ENCODE results near the gene PRR18. TPM values are rescaled to one million over a fixed set of nuclear protein-coding genes. Genes with fewer than 3 reads are reported as not detected.
A peak's percentile ranks its signal among the peaks of the same experiment; 100 is the strongest.

The PRR18 gene
- total RNA-seq, 1 donor from 2014 or later = 0.60 TPM

GRCh38 chr6:166338854-166339253 is 30.7 kb upstream of the PRR18 start:
- H3K9me3 Mint-ChIP-seq (ENCODE audit: low read depth) = no peaks in the 10 kb centered on the region
- peaks cover 5% of the 10 kb centered on the region for H3K36me3 Mint-ChIP-seq (ENCODE audit: insufficient read depth)
- no peak overlapping the region for H3K4me3 Mint-ChIP-seq (ENCODE audit: low read depth)
- DNase-seq (ENCODE audit: low spot score, unreplicated experiment) = no peak
- no peaks in the 10 kb centered on the region for H3K27me3 Mint-ChIP-seq
- no peak for TF ChIP-seq CTCF (IDR thresholded peaks at IDR 0.05; ENCODE audit: unreplicated experiment)
- H3K27ac Mint-ChIP-seq = no peak overlapping the region
- H3K4me1 Mint-ChIP-seq (ENCODE audit: low read depth) = peaks cover 7% of the 10 kb centered on the region

- Mint-ChIP-seq H3K4me1 (ENCODE audit: low read depth) (peaks cover 3% of the 10 kb centered on the region), H3K4me3 (ENCODE audit: low read depth) (no peak overlapping the region), H3K9me3 (ENCODE audit: low read depth) (no peaks in the 10 kb centered on the region), H3K36me3 (ENCODE audit: insufficient read depth) (peaks cover 5% of the 10 kb centered on the region), H3K27ac (no peak overlapping the region), H3K27me3 (no peaks in the 10 kb centered on the region)
- no peak for TF ChIP-seq CTCF (IDR thresholded peaks at IDR 0.05; ENCODE audit: unreplicated experiment)
- DNase-seq (ENCODE audit: low spot score, unreplicated experiment) = no peak
Observed at GRCh38 chr6:166336847-166337246, 28.7 kb upstream of the PRR18 start.

GRCh38 chr6:166335378-166336302 is 27.4 kb upstream of the PRR18 start:
- Mint-ChIP-seq H3K4me3 (ENCODE audit: low read depth) (no peak overlapping the region), H3K9me3 (ENCODE audit: low read depth) (no peaks in the 10 kb centered on the region), H3K36me3 (ENCODE audit: insufficient read depth) (peaks cover 5% of the 10 kb centered on the region), H3K4me1 (ENCODE audit: low read depth) (no peaks in the 10 kb centered on the region), H3K27me3 (no peaks in the 10 kb centered on the region), H3K27ac (no peak overlapping the region)
- no peak for TF ChIP-seq CTCF (IDR thresholded peaks at IDR 0.05; ENCODE audit: unreplicated experiment)
- DNase-seq (ENCODE audit: low spot score, unreplicated experiment) = no peak

- no peaks in the 10 kb centered on the region for H3K27me3 Mint-ChIP-seq
- no peak for DNase-seq (ENCODE audit: low spot score, unreplicated experiment)
- H3K4me3 Mint-ChIP-seq (ENCODE audit: low read depth) = no peak overlapping the region
- TF ChIP-seq CTCF (IDR thresholded peaks at IDR 0.05; ENCODE audit: unreplicated experiment) = no peak
- peaks cover 5% of the 10 kb centered on the region for H3K36me3 Mint-ChIP-seq (ENCODE audit: insufficient read depth)
- H3K9me3 Mint-ChIP-seq (ENCODE audit: low read depth) = no peaks in the 10 kb centered on the region
- H3K4me1 Mint-ChIP-seq (ENCODE audit: low read depth) = no peaks in the 10 kb centered on the region
- H3K27ac Mint-ChIP-seq = no peak overlapping the region
Observed at GRCh38 chr6:166334878-166335277, 26.7 kb upstream of the PRR18 start.

GRCh38 chr6:166333172-166333995 is 25.2 kb upstream of the PRR18 start:
- no peak for TF ChIP-seq CTCF (IDR thresholded peaks at IDR 0.05; ENCODE audit: unreplicated experiment)
- peak overlapping the region; percentile 29 for H3K27ac Mint-ChIP-seq
- H3K4me3 Mint-ChIP-seq (ENCODE audit: low read depth) = no peak overlapping the region
- H3K9me3 Mint-ChIP-seq (ENCODE audit: low read depth) = no peaks in the 10 kb centered on the region
- H3K36me3 Mint-ChIP-seq (ENCODE audit: insufficient read depth) = peaks cover 5% of the 10 kb centered on the region
- no peaks in the 10 kb centered on the region for H3K4me1 Mint-ChIP-seq (ENCODE audit: low read depth)
- no peaks in the 10 kb centered on the region for H3K27me3 Mint-ChIP-seq
- DNase-seq (ENCODE audit: low spot score, unreplicated experiment) = no peak
